Spleen (tissue), 7 donors: ENCODE measurements around the gene KIF26B.
"Not testable (repeated sequence)": the region's sequence is repeated elsewhere in the genome, so short reads cannot be mapped to it uniquely, and the experiment has no call there.

Experiments used
- CTCF ChIP-seq, 11 experiments: fragments of 200-600 bp in 7 of 11; fragments of 450-650 bp in 4 of 11; sonication (generic) in 4 of 11; IDR thresholded peaks in 8 of 11; conservative IDR thresholded peaks in 3 of 11; 1 replicate in 7 of 11; 2 replicates in 4 of 11; pipeline versions ENCODE4 v1.4.0 to v1.8.0; 2016 to 2021; ENCODE audit warnings: antibody characterized with exemption in 11 of 11, inconsistent platforms in 4 of 11, mild to moderate bottlenecking in 1 of 11
- POLR2A ChIP-seq, 3 donors: fragments of 450-650 bp; IDR thresholded peaks; one replicate each; pipeline ENCODE4 v1.5.1; 2017; ENCODE audit warnings: antibody characterized with exemption in 3 of 3, mild to moderate bottlenecking in 1 of 3
- POLR2AphosphoS5 ChIP-seq, 3 donors: sonication (generic); formaldehyde crosslinking; IDR thresholded peaks; one replicate each; pipeline ENCODE4 v1.5.1; 2017; ENCODE audit warnings: antibody characterized with exemption in 3 of 3
- donor health status: DM: no; HTN: no; CAD: no; lungs with moderate emphysema.
- donor health status: DM: no; HTN: no; CAD: no.
- donor health status: DM: no; HTN: no; CAD: no.

GRCh38 chr1:245728035-245728434 is 573.2 kb downstream of the KIF26B start:
- not testable (repeated sequence) for TF ChIP-seq CTCF (IDR thresholded peaks at IDR 0.05 in 8 of 11, conservative IDR thresholded peaks at IDR 0.05 in 3 of 11); POLR2A (IDR thresholded peaks at IDR 0.05); POLR2AphosphoS5 (IDR thresholded peaks at IDR 0.05)
